ENCODE measurements around the gene RSBN1.

- no peak for TF ChIP-seq CTCF (IDR thresholded peaks at IDR 0.05; ENCODE audit: poor library complexity)
- no peak for TF ChIP-seq EZH2 (IDR thresholded peaks at IDR 0.05; ENCODE audit: borderline replicate concordance)
These were observed 34.2 kb upstream of the RSBN1 start for GRCh38 chr1:113846391-113847035.

All from hepatocyte (in vitro differentiated cells).